K562 (cell line): ENCODE results near the gene RUNX1. TPM values are rescaled to one million over a fixed set of nuclear protein-coding genes. Genes with fewer than 3 reads are reported as not detected.

Source experiments
- ATAC-seq: fragments of 200-7000 bp; cut with Tn5 transposase; 3 replicates; pipeline ENCODE4 v1.9.1; 2020; ENCODE audit warnings: moderate library complexity
- BruUV-seq: library from RNA; stranded (reverse); fragments of 400-500 nt; replicated peaks from 2 replicates; lab custom pipeline; 2021; lab: Mats Ljungman, UMichigan
- CTCF ChIA-PET: fragments of 300-600 bp; formaldehyde crosslinking; extraction: SDS; loops from one replicate; lab custom pipeline; 2021; ENCODE audit warnings: low intra/inter-chr PET ratio; lab: Yijun Ruan, JAX
- POLR2A ChIA-PET: fragments of 300-600, 350-650 bp; sonication (Branson Sonifier 250); formaldehyde crosslinking; extraction: SDS; loops from one replicate; lab custom pipeline; 2021; ENCODE audit warnings: antibody characterized with exemption, inconsistent platforms; lab: Yijun Ruan, JAX
- DNase-seq, 4 experiments: peaks; one replicate each; pipeline versions ENCODE4 v3.0.0 to v3.0.0-alpha.2; 2011 to 2018; ENCODE audit warnings: low spot score in 3 of 4, mixed read lengths in 3 of 4; ENCODE audit errors: extremely low read depth in 1 of 4
- FAIRE-seq: peaks from 2 replicates; lab custom pipeline; 2011; peaks lifted over from hg19 to GRCh38; lab: Jason Lieb, UNC
- H2AFZ ChIP-seq: 2 replicates; pipeline ENCODE4 v1.6.0; 2011; ENCODE audit warnings: low read depth, low read length, control low read depth, inconsistent platforms
- H3K27ac ChIP-seq: fragments of 200-600 bp; 3 replicates; pipeline ENCODE4 v1.8.0; 2011; ENCODE audit warnings: low read depth, mild to moderate bottlenecking, control low read depth, inconsistent platforms, low read length, moderate library complexity, mixed read lengths; ENCODE audit errors: extremely low read depth
- H3K27me3 ChIP-seq, 2 experiments: fragments of 300-600 bp in 1 of 2; 2 replicates in 1 of 2; 3 replicates in 1 of 2; pipeline versions ENCODE4 v1.6.0 to v1.8.0; 2011; ENCODE audit warnings: inconsistent platforms in 2 of 2, low read length in 2 of 2, mild to moderate bottlenecking in 1 of 2, mixed read lengths in 1 of 2, moderate library complexity in 1 of 2; ENCODE audit not compliant: control insufficient read depth in 2 of 2, insufficient read depth in 2 of 2
- H3K36me3 ChIP-seq: fragments of 300-600 bp; 3 replicates; pipeline ENCODE4 v1.8.0; 2011; ENCODE audit warnings: mild to moderate bottlenecking, low read length, inconsistent platforms; ENCODE audit not compliant: control insufficient read depth, insufficient read depth
- H3K4me1 ChIP-seq, 2 experiments: fragments of 200-600 bp in 1 of 2; replicated peaks in 1 of 2; 2 replicates in 1 of 2; 3 replicates in 1 of 2; pipeline versions ENCODE4 v1.5.1 to v1.8.0; 2011; ENCODE audit warnings: inconsistent platforms in 2 of 2, low read length in 2 of 2, mild to moderate bottlenecking in 1 of 2, mixed read lengths in 1 of 2, moderate library complexity in 1 of 2; ENCODE audit not compliant: control insufficient read depth in 2 of 2, insufficient read depth in 2 of 2
- H3K4me2 ChIP-seq: 2 replicates; pipeline ENCODE4 v1.6.1; 2011; ENCODE audit warnings: low read length, control low read depth, inconsistent platforms, mixed read lengths; ENCODE audit not compliant: insufficient read depth
- H3K4me3 ChIP-seq: fragments of 200-600 bp; sonication (generic), shearing (Covaris generic); 2 replicates; pipeline ENCODE4 v1.5.1; 2016; ENCODE audit warnings: control low read depth, inconsistent platforms
- H3K79me2 ChIP-seq: fragments of 200-600 bp; 3 replicates; pipeline ENCODE4 v1.8.0; 2011; ENCODE audit warnings: low read length, inconsistent platforms; ENCODE audit not compliant: control insufficient read depth, insufficient read depth
- H3K9ac ChIP-seq, 2 experiments: 2 replicates each; pipeline versions ENCODE4 v1.6.0 to v1.6.1; 2011; ENCODE audit warnings: low read depth in 2 of 2, low read length in 2 of 2, control low read depth in 1 of 2, inconsistent platforms in 1 of 2, mild to moderate bottlenecking in 1 of 2, mixed read lengths in 1 of 2; ENCODE audit not compliant: insufficient read depth in 1 of 2
- H3K9me1 ChIP-seq: one replicate; pipeline ENCODE4 v1.6.0; 2011; ENCODE audit warnings: inconsistent platforms, mild to moderate bottlenecking, low read length, moderate library complexity; ENCODE audit not compliant: control insufficient read depth, insufficient read depth
- H3K9me3 ChIP-seq: replicated peaks from 2 replicates; pipeline ENCODE4 v1.5.1; 2011; ENCODE audit warnings: low read depth, low read length, inconsistent platforms; ENCODE audit not compliant: control insufficient read depth, insufficient read depth
- H4K20me1 ChIP-seq: replicated peaks from 2 replicates; pipeline ENCODE4 v1.6.1; 2011; ENCODE audit warnings: low read length, inconsistent platforms, mixed read lengths; ENCODE audit not compliant: control insufficient read depth, insufficient read depth
- HOXB6 ChIP-seq: fragments of 250-450 bp; sonication (Bioruptor Pico); IDR thresholded peaks from 2 replicates; pipeline ENCODE4 v1.5.1; 2022; ENCODE audit warnings: mild to moderate bottlenecking, borderline replicate concordance
- MTF1 ChIP-seq: fragments of 250-450 bp; sonication (Bioruptor Pico); IDR thresholded peaks from 2 replicates; pipeline ENCODE4 v1.9.0; 2021; ENCODE audit warnings: moderate library complexity, mild to moderate bottlenecking, inconsistent platforms, borderline replicate concordance
- POLR3A ChIP-seq: IDR thresholded peaks from 2 replicates; pipeline ENCODE4 v1.6.1; 2011; ENCODE audit warnings: borderline replicate concordance, mild to moderate bottlenecking, moderate library complexity; ENCODE audit not compliant: insufficient read length, insufficient read depth; ENCODE audit errors: extremely low read depth
- SMARCB1 ChIP-seq: IDR thresholded peaks from 2 replicates; pipeline ENCODE4 v1.6.1; 2011; ENCODE audit warnings: improper control_type of control experiment, low read depth; ENCODE audit not compliant: insufficient read length
- ZFPM2 ChIP-seq: fragments of 250-450 bp; sonication (Bioruptor Pico); IDR thresholded peaks from 2 replicates; pipeline ENCODE4 v1.5.1; 2022; ENCODE audit warnings: mild to moderate bottlenecking
- ZNF77 ChIP-seq: fragments of 250-450 bp; sonication (Bioruptor Pico); IDR thresholded peaks from 2 replicates; pipeline ENCODE4 v1.5.0; 2020
- WGBS: fragments of 100-300 bp; shearing (Covaris generic); methylation state at CpG from one replicate; pipeline ENCODE4 v1.1.6; 2016; ENCODE audit warnings: low coverage, mixed read lengths; ENCODE audit not compliant: insufficient coverage; ENCODE audit errors: missing lambda C conversion rate; 5-methylcytosine and 5-hydroxymethylcytosine counted together
- in situ Hi-C: fragments of 300-500 bp; cut with MboI; formaldehyde crosslinking; loops from 4 replicates; pipeline ENCODE4 v1.15.0; 2018; ENCODE audit warnings: inconsistent platforms, mixed read lengths
- intact Hi-C: fragments of 100-400 bp; cut with micrococcal nuclease; formaldehyde crosslinking; loops from 2 replicates; pipeline ENCODE4 v1.14.2; 2022
- polyA plus RNA-seq, 8 experiments: library from polyadenylated mRNA; depleted of rRNA in 4 of 8; stranded (reverse) in 5 of 8; unstranded in 3 of 8; fragments of >200 nt; fragmentation: Nextera tagmentation in 2 of 8; fragmentation: Illumina TruSeq in 1 of 8; extraction: Ambion mirVana in 2 of 8; extraction: Trizol in 1 of 8; gene quantifications; 2 replicates each; pipeline versions ENCODE4 v1.2.1 to v1.2.3, GENCODE V29; 2011 to 2014; ENCODE audit warnings: inconsistent platforms in 1 of 8, missing spikeins in 1 of 8
- total RNA-seq, 7 experiments: library from RNA; depleted of rRNA in 6 of 7; stranded (reverse); fragments of >200 nt in 6 of 7; fragmentation: Illumina TruSeq in 2 of 7; extraction: Trizol in 2 of 7; gene quantifications; 2 replicates each; pipeline versions ENCODE4 v1.2.1 to v1.2.3, GENCODE V29; 2011 to 2021; ENCODE audit warnings: low replicate concordance in 1 of 7

RUNX1 gene
- total and polyA plus RNA-seq, 9 of the 15 experiments (the other 6 are each of a cell fraction or from before 2014, with no cell fraction given), result 2.2 to 68.6 (median 17.8) TPM

GRCh38 chr21:34883491-34884271 lies 165.4 kb downstream of the RUNX1 start:
- Histone ChIP-seq H3K4me2 (peak overlapping the region; percentile 69), H3K36me3 (peaks cover 55% of the 10 kb centered on the region), H3K79me2 (peaks cover 96% of the 10 kb centered on the region), H3K9me1 (no peaks in the 10 kb centered on the region), H3K9ac (peak overlapping the region in 1 of 2 experiments; percentile 67; a peak in 2 of 4 replicates), H3K4me3 (peak overlapping the region; percentile 68), H3K9me3 (no peaks in the 10 kb centered on the region), H2AFZ (no peak overlapping the region), H3K27me3 (no peaks in the 10 kb centered on the region), H4K20me1 (peaks cover 16% of the 10 kb centered on the region), H3K4me1 (peaks cover 14 to 42% of the 10 kb centered on the region in 2 experiments), H3K27ac (peak overlapping the region; percentile 5)
- intact Hi-C loops, result no loop called here
- DNase-seq (no peak), FAIRE-seq (no peak), ATAC-seq (no peak)
- 43% methylated on average over 6 of the region's 6 CpGs for WGBS
- ChIA-PET POLR2A (interaction anchor here (0.6 to 1.9 kb wide), 3 partner anchors 12 to 286 kb away, joined by 3 to 8 read pairs (median 3); no protein-coding TSS in a partner anchor), CTCF (no interaction called here)
- BruUV-seq, result no TSS peak
- no peak for TF ChIP-seq ZFPM2 (CRISPR knock-in tag)
- no peak for TF ChIP-seq POLR3A
- TF ChIP-seq ZNF77 (CRISPR knock-in tag), result no peak
- peak; percentile 35 for TF ChIP-seq SMARCB1
- no peak for TF ChIP-seq HOXB6
- TF ChIP-seq MTF1 (CRISPR knock-in tag), result no peak
- in situ Hi-C loops, result no loop called here
